NOMO-1 treated with dmso at 0.1 percent for 144 hours (cell line): ENCODE measurements around the gene CACNA2D2.

ENCODE experiments used
- DNase-seq: peaks from one replicate; lab custom pipeline; 2025; ENCODE audit not compliant: unreplicated experiment; lab: John Stamatoyannopoulos, UW

Gene CACNA2D2

DNA sequence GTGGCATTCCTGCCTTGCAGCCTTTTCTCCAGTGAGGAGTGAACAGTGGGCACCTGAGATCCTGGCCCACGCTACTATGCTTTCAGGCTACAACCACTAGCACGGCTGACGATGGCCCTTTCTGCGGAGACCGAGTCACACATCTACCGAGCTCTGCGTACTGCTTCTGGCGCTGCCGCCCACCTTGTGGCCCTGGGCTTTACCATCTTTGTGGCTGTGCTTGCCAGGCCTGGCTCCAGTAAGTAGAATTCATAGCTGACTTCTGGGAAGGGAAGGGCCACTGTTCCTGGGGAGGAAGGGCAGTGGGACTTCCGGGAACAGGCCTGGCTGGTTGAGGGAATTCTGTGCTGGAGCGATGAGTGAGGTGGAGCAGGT, 152.1 kb downstream of the CACNA2D2 start:
- DNase-seq: no peak

DNA sequence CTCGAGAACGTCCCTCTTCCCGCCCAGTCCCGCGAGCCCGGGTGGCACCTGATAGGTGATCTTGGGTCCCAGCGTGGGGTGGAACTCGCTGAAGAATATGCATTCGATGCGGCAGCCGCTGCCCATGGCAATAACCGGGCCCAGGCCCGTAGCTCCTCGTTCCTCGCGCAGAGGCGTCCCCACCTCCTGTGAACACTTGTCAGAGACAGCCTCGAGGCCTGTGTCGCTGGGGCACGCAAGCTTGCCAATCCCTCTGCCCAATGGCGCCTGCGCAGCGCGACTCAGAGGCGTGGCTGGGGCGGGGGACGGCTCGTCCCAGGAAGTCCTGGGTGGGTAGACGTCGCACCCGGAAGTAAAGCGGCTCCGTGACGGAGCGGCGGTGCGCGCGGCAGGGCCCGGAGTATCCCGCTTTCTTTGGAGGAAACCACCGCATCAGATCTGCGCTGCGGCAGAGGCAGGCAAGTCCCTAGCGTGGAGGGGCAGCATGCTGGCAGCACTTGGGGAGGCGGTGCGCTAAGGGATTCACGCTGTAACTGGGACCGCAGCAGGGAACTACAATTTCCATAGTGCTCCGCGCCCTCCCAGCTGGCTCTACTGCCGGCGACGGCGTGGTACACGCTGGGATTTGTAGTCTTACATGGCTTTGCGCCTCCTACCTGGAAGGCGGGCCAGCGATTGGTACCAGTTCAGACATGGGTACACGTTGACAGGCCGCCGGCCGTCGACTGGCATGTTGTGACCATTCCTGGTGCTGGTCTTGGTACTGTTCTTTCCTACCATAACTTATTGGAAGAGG, 152.7 kb downstream of the CACNA2D2 start, which contains the start of the genes CYB561D2 and NPRL2:
Gene CYB561D2, plus strand, starts transcription at position 336 of the 796 bp plus-strand sequence. CDS start 572 bp downstream, outside the sequence.
Gene NPRL2, minus strand, starts transcription at position 249 of the 796 bp plus-strand sequence. Its CDS starts 123 bp downstream, at position 126.
- DNase-seq: peak; percentile 85

- DNase-seq: no peak
Observed at GRCh38 chr3:50350213-50350526, 153.3 kb downstream of the CACNA2D2 start.

- peak; percentile 74 for DNase-seq
Observed at GRCh38 chr3:50347187-50347813, 156.1 kb downstream of the CACNA2D2 start.

GRCh38 chr3:50345586-50346234, 157.7 kb downstream of the CACNA2D2 start, which contains the start of gene ZMYND10:
Gene ZMYND10 (minus strand): TSS chr3:50345732. CDS start chr3:50345579, 153 bp downstream.
- DNase-seq: peak; percentile 64

- no peak for DNase-seq
Observed at GRCh38 chr3:50345008-50345407, 158.4 kb downstream of the CACNA2D2 start.

GRCh38 chr3:50342813-50343633, 160.4 kb downstream of the CACNA2D2 start:
- DNase-seq: no peak

GRCh38 chr3:50341996-50342650, 161.3 kb downstream of the CACNA2D2 start:
- DNase-seq: no peak

GRCh38 chr3:50341537-50341936, 161.9 kb downstream of the CACNA2D2 start:
- DNase-seq: no peak

GRCh38 chr3:50340448-50341329, 162.7 kb downstream of the CACNA2D2 start, which contains the start of gene RASSF1:
Gene RASSF1 (minus strand): TSS chr3:50340836. CDS start chr3:50340805, 31 bp downstream.
- peak; percentile 92 for DNase-seq

GRCh38 chr3:50340147-50340447, 163.3 kb downstream of the CACNA2D2 start:
- no peak for DNase-seq

DNA sequence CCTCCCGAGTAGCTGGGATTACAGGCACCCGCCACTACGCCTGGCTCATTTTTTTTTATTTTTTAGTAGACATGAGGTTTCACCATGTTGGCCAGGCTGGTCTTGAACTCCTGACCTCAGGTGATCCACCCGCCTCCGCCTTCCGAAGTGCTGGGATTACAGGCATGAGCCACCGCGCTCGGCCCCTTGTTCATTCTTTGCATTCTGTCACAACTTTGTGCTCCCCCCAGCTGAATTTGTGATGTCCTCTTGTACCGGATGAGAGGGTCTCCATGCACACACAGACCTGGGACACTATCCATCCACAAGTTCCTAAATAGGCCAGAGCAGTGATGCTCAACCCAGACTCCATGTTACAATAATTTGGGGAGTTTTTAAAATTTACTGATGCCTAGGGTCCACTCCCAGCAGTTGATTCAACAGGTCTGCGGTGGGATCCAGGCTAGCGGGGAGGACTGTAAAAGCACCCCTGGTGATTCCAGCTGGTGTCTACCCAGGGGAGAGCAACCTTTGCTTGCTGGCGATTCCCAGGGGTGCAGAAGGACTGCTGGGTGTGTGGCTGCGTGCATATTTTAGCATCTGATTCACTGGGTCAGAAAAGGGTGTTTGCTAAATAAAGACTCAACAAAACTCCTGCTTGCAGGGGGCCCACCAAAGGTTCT, 163.8 kb downstream of the CACNA2D2 start:
- no peak for DNase-seq

DNA sequence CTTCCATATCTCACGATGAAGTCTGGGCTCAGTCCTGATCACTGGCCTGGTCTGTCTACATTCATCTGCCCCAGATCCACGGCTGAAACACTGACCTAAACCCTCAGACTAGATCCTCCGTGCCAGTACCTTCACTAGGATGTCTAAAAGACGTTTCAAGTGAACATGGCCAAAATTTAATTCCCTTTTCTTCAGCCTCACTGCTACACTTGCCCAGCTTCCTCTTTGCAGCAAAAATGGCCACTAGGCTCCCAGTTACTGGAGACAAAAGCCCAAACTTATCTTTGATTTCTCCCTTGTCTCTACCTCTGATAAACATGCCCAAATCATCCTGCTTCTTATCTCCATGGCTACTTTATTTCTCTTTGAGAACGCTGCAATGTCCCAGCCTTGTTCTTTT, 164.5 kb downstream of the CACNA2D2 start:
- peak; percentile 28 for DNase-seq

DNA sequence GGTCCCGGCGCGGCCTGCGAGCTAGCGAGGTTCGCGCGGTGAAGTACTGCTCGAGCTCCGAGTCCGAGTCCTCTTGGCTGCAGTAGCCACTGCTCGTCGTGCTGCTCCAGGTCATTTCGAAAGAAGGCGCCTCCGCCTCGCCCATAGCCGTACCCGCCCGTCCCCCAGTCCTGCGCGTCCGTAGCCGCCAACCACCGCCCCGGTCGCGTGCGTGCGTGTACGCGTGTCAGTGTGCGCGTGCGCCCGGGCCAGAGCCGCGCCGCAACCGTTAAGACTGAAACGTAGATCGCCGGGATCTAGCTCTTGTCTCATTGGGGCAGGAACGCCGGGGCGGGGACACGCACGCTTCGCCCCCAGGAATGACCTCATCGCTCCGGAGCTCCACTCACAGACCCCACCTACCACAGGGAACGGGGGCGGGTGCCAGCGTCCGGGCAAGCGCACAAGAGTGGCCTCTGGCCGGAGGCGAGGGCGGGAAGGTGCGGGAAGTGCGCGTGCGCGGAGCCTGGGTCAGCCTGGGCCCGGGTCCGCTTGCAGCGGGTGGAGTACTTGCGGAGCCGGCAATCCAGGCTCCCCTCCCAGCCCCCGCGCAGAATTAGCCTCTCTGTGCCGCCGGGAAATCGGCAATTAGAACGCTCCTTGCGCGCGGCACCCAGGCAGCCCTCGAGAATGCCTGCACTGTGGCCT, 166.1 kb downstream of the CACNA2D2 start:
- DNase-seq: peak; percentile 99

GRCh38 chr3:50336452-50337174, 166.8 kb downstream of the CACNA2D2 start:
- no peak for DNase-seq

DNA sequence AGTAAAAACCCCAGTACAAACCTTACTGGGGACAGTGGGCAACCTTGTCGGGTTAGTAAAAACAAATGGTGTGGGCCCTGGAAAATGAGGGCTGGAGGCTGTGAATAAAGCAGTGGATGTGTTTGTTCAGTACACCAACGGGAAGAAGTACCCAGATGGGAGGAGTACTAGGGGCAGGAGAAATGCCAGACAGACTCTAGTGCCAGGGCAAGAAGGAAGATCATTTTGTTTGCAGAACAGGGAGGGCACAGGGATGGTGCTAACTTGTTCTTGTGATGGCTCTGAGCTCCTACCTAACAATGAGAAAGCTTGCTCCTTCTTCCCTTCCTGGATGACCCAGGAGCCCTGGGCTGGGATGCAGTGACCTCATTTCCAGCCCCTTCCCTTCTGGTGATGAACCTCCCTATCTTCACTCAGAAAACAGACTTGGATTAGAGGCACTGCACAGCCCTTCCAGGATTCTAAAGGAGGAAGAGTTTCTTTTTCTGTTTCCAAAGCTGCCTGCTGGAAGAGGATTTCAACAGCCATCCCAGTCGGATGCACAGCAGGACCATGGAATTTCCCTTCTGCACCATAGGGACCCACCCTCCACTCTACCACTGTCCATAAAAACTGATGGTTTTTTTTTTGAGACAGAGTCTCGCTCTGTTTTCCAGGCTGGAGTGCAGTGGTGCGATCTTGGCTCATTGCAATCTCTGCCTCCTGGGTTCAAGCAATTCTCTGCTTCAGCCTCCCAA, 168.9 kb downstream of the CACNA2D2 start:
- no peak for DNase-seq

GRCh38 chr3:50333744-50334328, 169.6 kb downstream of the CACNA2D2 start:
- no peak for DNase-seq
